Activated naive CD4-positive, alpha-beta T cell treated with anti-CD3 and anti-CD28 coated beads for 36 hours (primary cell): Measurements from ENCODE around the gene PLG. TPM values are rescaled to one million over a fixed set of nuclear protein-coding genes. Genes with fewer than 3 reads are reported as not detected.
A peak's percentile ranks its signal among the peaks of the same experiment; 100 is the strongest.
"Not testable (repeated sequence)": the region's sequence is repeated elsewhere in the genome, so short reads cannot be mapped to it uniquely, and the experiment has no call there.

Experiments used
- CTCF ChIA-PET: fragments of 350-600 bp; sonication (Branson Sonifier 250); formaldehyde crosslinking; loops from one replicate; lab custom pipeline; 2021; ENCODE audit warnings: antibody characterized with exemption; lab: Charles Lee
- DNase-seq: peaks from one replicate; pipeline ENCODE4 v3.0.0-alpha.2; 2020
- H3K27ac Mint-ChIP-seq: one replicate; pipeline ENCODE4 v1.8.0; 2021; ENCODE audit warnings: mild to moderate bottlenecking, mixed read lengths
- H3K27me3 Mint-ChIP-seq: one replicate; pipeline ENCODE4 v1.8.0; 2021; ENCODE audit warnings: low read depth, mixed read lengths
- H3K36me3 Mint-ChIP-seq: one replicate; pipeline ENCODE4 v1.8.0; 2021; ENCODE audit warnings: low read depth, mixed read lengths
- H3K4me1 Mint-ChIP-seq: one replicate; pipeline ENCODE4 v1.8.0; 2021; ENCODE audit warnings: low read depth, mixed read lengths
- H3K4me3 Mint-ChIP-seq: one replicate; pipeline ENCODE4 v1.8.0; 2021; ENCODE audit warnings: mild to moderate bottlenecking, moderate library complexity, mixed read lengths
- H3K9me3 Mint-ChIP-seq: one replicate; pipeline ENCODE4 v1.8.0; 2021; ENCODE audit warnings: mixed read lengths
- intact Hi-C: fragments of 100-400 bp; cut with micrococcal nuclease; formaldehyde crosslinking; loops from one replicate; pipeline ENCODE4 v1.15.1; 2023
- total RNA-seq, 2 experiments: library from RNA; stranded (reverse); gene quantifications; one replicate each; pipeline ENCODE4 v1.2.3, GENCODE V29; 2021

PLG gene
- total RNA-seq, 2 experiments from 2014 or later = not detected

- DNase-seq = peak; percentile 56
- H3K27me3 Mint-ChIP-seq = peaks cover 15% of the 10 kb centered on the region
- intact Hi-C loops = loop anchor here (1.0 to 10.0 kb wide), 4 partner anchors 34 to 641 kb away; no protein-coding TSS in a partner anchor
Observed at GRCh38 chr6:160733050-160733646, 31.1 kb downstream of the PLG start.

GRCh38 chr6:160734627-160735026 lies 32.6 kb downstream of the PLG start:
- no peak overlapping the region for H3K4me3 Mint-ChIP-seq
- no peak for DNase-seq
- intact Hi-C loops = loop anchor here (10.0 kb wide), 1 partner anchor 200 kb away; no protein-coding TSS in a partner anchor
- no peaks in the 10 kb centered on the region for H3K4me1 Mint-ChIP-seq
- H3K27ac Mint-ChIP-seq = no peak overlapping the region
- CTCF ChIA-PET = interaction anchor here (0.6 to 2.7 kb wide), 5 partner anchors 19 to 639 kb away, joined by 3 to 11 read pairs (median 6); no protein-coding TSS in a partner anchor
- peaks cover 15% of the 10 kb centered on the region for H3K27me3 Mint-ChIP-seq
- no peaks in the 10 kb centered on the region for H3K9me3 Mint-ChIP-seq
- H3K36me3 Mint-ChIP-seq = no peaks in the 10 kb centered on the region

More at GRCh38 chr6:160733050-160733646, 31.1 kb downstream of the PLG start:
- Mint-ChIP-seq H3K27ac (no peak overlapping the region), H3K4me3 (no peak overlapping the region), H3K36me3 (no peaks in the 10 kb centered on the region), H3K9me3 (no peaks in the 10 kb centered on the region), H3K4me1 (no peaks in the 10 kb centered on the region)
- CTCF ChIA-PET = interaction anchor here (0.7 to 2.7 kb wide), 14 partner anchors 10 to 646 kb away, joined by 3 to 11 read pairs (median 4); no protein-coding TSS in a partner anchor

GRCh38 chr6:160735523-160735922 lies 33.5 kb downstream of the PLG start:
- CTCF ChIA-PET = no interaction called here
- DNase-seq = no peak
- H3K4me1 Mint-ChIP-seq = no peaks in the 10 kb centered on the region
- no peaks in the 10 kb centered on the region for H3K36me3 Mint-ChIP-seq
- peaks cover 13% of the 10 kb centered on the region for H3K27me3 Mint-ChIP-seq
- H3K27ac Mint-ChIP-seq = no peak overlapping the region
- intact Hi-C loops = loop anchor here (10.0 kb wide), 1 partner anchor 199 kb away; no protein-coding TSS in a partner anchor
- no peak overlapping the region for H3K4me3 Mint-ChIP-seq
- no peaks in the 10 kb centered on the region for H3K9me3 Mint-ChIP-seq

DNA sequence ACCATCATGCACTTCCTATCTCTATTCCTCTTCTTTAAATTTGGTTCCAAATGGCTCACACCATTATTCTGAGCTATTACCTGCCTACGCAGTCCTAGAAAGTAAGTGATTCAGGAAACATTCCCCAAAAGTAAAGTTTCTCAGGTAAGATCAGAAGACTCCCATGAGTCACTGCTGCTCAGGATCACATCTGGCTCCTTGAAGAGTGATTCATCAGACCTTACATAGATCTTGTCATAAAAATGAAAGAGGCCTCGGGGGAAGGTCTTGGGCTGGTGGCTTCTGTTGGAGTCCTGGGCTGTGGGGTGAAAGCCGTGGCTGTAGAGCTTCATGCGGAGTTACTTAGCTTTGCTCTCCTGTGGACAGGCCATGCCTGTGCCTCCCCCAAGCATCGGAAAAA lies 35.9 kb downstream of the PLG start:
- Mint-ChIP-seq H3K36me3 (no peaks in the 10 kb centered on the region), H3K9me3 (no peaks in the 10 kb centered on the region), H3K4me3 (no peak overlapping the region), H3K4me1 (no peaks in the 10 kb centered on the region), H3K27me3 (no peaks in the 10 kb centered on the region), H3K27ac (no peak overlapping the region)
- CTCF ChIA-PET = no interaction called here
- intact Hi-C loops = loop anchor here (10.0 kb wide), 1 partner anchor 197 kb away; no protein-coding TSS in a partner anchor
- no peak for DNase-seq

- Mint-ChIP-seq H3K36me3 (no peaks in the 10 kb centered on the region), H3K9me3 (no peaks in the 10 kb centered on the region), H3K27me3 (peaks cover 4% of the 10 kb centered on the region), H3K4me3 (no peak overlapping the region), H3K4me1 (no peaks in the 10 kb centered on the region), H3K27ac (no peak overlapping the region)
- CTCF ChIA-PET = no interaction called here
- DNase-seq = no peak
- intact Hi-C loops = loop anchor here (10.0 kb wide), 1 partner anchor 195 kb away; no protein-coding TSS in a partner anchor
Observed at GRCh38 chr6:160739955-160740354, 37.9 kb downstream of the PLG start.

- H3K4me1 Mint-ChIP-seq, H3K27ac Mint-ChIP-seq, H3K27me3 Mint-ChIP-seq, DNase-seq, intact Hi-C loops, H3K9me3 Mint-ChIP-seq, H3K36me3 Mint-ChIP-seq, H3K4me3 Mint-ChIP-seq, CTCF ChIA-PET: not testable (repeated sequence)
Observed at GRCh38 chr6:160741012-160741411, 39.0 kb downstream of the PLG start.

GRCh38 chr6:160742090-160742489 lies 40.0 kb downstream of the PLG start:
- DNase-seq = no peak
- no peak overlapping the region for H3K27ac Mint-ChIP-seq
- H3K4me1 Mint-ChIP-seq = no peaks in the 10 kb centered on the region
- intact Hi-C loops = no loop called here
- peaks cover 6% of the 10 kb centered on the region for H3K27me3 Mint-ChIP-seq
- CTCF ChIA-PET = no interaction called here
- H3K4me3 Mint-ChIP-seq = no peak overlapping the region
- H3K36me3 Mint-ChIP-seq = no peaks in the 10 kb centered on the region
- H3K9me3 Mint-ChIP-seq = no peaks in the 10 kb centered on the region

DNA sequence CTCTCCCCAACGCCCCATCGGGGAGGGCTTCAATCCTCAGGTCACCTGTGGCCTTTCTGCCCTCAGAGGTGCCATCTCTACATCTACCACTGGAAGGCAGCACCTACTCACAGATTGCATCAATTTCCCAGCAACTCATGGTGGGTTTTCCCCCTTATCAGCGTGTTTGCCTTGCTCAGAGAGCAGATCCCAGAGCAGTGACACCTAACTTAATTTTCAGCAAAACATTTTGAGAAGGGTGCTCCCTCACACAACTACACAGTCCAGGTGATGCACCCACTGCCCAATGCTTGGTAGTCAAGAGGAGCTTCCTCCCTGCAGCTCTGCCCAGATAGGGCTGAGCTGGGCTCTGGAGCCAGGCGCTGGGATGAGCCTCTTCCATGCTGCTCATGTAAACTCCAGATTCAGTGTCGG lies 48.2 kb downstream of the PLG start:
- Mint-ChIP-seq H3K27ac (no peak overlapping the region), H3K4me1 (no peaks in the 10 kb centered on the region), H3K9me3 (no peaks in the 10 kb centered on the region), H3K4me3 (no peak overlapping the region), H3K36me3 (no peaks in the 10 kb centered on the region), H3K27me3 (peaks cover 13% of the 10 kb centered on the region)
- DNase-seq = peak; percentile 46
- intact Hi-C loops = loop anchor here (1.0 kb wide), 1 partner anchor 621 kb away; no protein-coding TSS in a partner anchor
- CTCF ChIA-PET = interaction anchor here (1.0 kb wide), 1 partner anchor 12 kb away, joined by 3 read pairs; no protein-coding TSS in a partner anchor

DNA sequence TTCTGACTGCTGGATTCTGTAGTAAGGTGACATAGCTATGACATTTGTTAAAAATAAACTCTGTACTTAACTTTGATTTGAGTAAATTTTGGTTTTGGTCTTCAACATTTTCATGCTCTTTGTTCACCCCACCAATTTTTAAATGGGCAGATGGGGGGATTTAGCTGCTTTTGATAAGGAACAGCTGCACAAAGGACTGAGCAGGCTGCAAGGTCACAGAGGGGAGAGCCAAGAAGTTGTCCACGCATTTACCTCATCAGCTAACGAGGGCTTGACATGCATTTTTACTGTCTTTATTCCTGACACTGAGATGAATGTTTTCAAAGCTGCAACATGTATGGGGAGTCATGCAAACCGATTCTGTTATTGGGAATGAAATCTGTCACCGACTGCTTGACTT lies 51.2 kb downstream of the PLG start:
- H3K27me3 Mint-ChIP-seq = peaks cover 29% of the 10 kb centered on the region
- H3K9me3 Mint-ChIP-seq, intact Hi-C loops, DNase-seq, H3K4me1 Mint-ChIP-seq, H3K36me3 Mint-ChIP-seq, H3K4me3 Mint-ChIP-seq, H3K27ac Mint-ChIP-seq: not testable (repeated sequence)
- CTCF ChIA-PET = interaction anchor here (0.5 to 1.2 kb wide), 2 partner anchors 19 to 151 kb away, joined by 3 read pairs; no protein-coding TSS in a partner anchor

DNA sequence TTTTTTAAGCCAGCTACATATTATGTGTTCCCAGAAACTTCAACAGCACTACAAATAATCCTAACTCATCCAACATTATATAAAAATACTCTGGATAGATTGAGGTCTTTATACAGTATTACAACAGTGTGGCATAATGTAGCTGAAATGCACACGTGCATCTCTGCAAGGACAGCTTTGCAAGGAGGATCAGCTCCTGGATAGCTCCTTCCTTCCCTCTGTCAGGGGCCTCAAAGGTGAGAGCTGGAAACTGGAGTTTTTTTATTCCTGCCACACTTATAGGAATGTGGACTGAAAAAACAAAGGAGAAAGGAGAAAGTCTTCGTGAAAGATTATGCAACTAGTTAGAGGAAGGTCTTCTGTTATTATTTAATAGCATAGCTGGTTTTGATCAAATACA lies 53.1 kb downstream of the PLG start:
- CTCF ChIA-PET = interaction anchor here (1.1 kb wide), 1 partner anchor 616 kb away, joined by 5 read pairs; no protein-coding TSS in a partner anchor
- no peaks in the 10 kb centered on the region for H3K4me1 Mint-ChIP-seq
- no peaks in the 10 kb centered on the region for H3K36me3 Mint-ChIP-seq
- H3K27me3 Mint-ChIP-seq = peaks cover 33% of the 10 kb centered on the region
- no peak for DNase-seq
- H3K4me3 Mint-ChIP-seq = no peak overlapping the region
- H3K9me3 Mint-ChIP-seq = no peaks in the 10 kb centered on the region
- intact Hi-C loops = no loop called here
- no peak overlapping the region for H3K27ac Mint-ChIP-seq

DNA sequence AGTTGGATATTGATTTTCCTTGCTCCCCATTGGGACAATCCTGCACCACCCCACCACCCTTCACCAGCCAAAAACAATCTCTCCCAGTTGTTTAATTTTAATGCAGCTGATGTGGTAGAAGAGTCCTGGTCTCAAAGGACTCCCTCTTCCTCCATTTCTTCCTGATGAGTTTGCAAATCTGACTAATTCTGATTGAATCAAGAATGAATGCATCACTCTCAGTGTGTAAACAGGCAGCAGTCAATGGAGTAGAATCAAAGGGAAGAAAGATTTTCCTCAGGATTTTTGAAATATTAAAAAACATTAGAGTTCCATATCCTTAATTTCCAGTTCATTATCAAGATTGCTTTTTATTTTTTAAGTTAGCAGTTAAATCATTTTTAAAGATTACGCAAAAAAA lies 54.0 kb downstream of the PLG start:
- CTCF ChIA-PET = interaction anchor here (1.1 kb wide), 1 partner anchor 615 kb away, joined by 5 read pairs; no protein-coding TSS in a partner anchor

GRCh38 chr6:160756871-160757270 lies 54.8 kb downstream of the PLG start:
- Mint-ChIP-seq H3K4me1 (no peaks in the 10 kb centered on the region), H3K36me3 (no peaks in the 10 kb centered on the region), H3K27ac (no peak overlapping the region), H3K9me3 (no peaks in the 10 kb centered on the region), H3K4me3 (no peak overlapping the region), H3K27me3 (peaks cover 29% of the 10 kb centered on the region)
- CTCF ChIA-PET = interaction anchor here (0.7 kb wide), 1 partner anchor 10 kb away, joined by 3 read pairs; no protein-coding TSS in a partner anchor
- intact Hi-C loops = no loop called here
- DNase-seq = no peak

More for the DNA sequence above, 54.0 kb downstream of the PLG start:
- no peak overlapping the region for H3K27ac Mint-ChIP-seq
- no peak overlapping the region for H3K4me3 Mint-ChIP-seq
- no peaks in the 10 kb centered on the region for H3K36me3 Mint-ChIP-seq
- no peaks in the 10 kb centered on the region for H3K4me1 Mint-ChIP-seq
- intact Hi-C loops = no loop called here
- no peaks in the 10 kb centered on the region for H3K9me3 Mint-ChIP-seq
- peaks cover 30% of the 10 kb centered on the region for H3K27me3 Mint-ChIP-seq
- no peak for DNase-seq
